ENCODE measurements around the gene SEMA3F.

GRCh38 chr3:50212502-50212901 is 57.4 kb downstream of the SEMA3F start:
- TF ChIP-seq CTCF (IDR thresholded peaks at IDR 0.05) (peak in 2 of 4 donors; percentile 8 to 21), POLR2A (IDR thresholded peaks at IDR 0.05) (no peak)

All from right lobe of liver (tissue), 4 donors.